Heart left ventricle (tissue), 16 donors: ENCODE measurements around the gene KIFAP3. TPM values are rescaled to one million over a fixed set of nuclear protein-coding genes. Genes with fewer than 3 reads are reported as not detected.
"Not testable (repeated sequence)": the region's sequence is repeated elsewhere in the genome, so short reads cannot be mapped to it uniquely, and the experiment has no call there.

ENCODE experiments used
- ATAC-seq, 4 donors: fragments of 200-7000 bp; cut with Tn5 transposase; one replicate each; pipeline ENCODE4 v1.9.1; 2020 to 2022; ENCODE audit warnings: moderate library complexity in 4 of 4, mild to moderate bottlenecking in 3 of 4, moderate number of reproducible peaks in 1 of 4
- DNase-seq, 5 donors: peaks; one replicate each; pipeline ENCODE4 v3.0.0-alpha.2; 2020
- H3K27ac ChIP-seq, 12 donors: fragments of 200-600 bp; sonication (generic) in 4 of 12; one replicate each; pipeline versions ENCODE4 v1.5.0 to v1.8.0; 2016 to 2022; ENCODE audit warnings: mild to moderate bottlenecking in 2 of 12
- H3K27me3 ChIP-seq, 9 donors: fragments of 200-600 bp; sonication (generic) in 2 of 9; one replicate each; pipeline versions ENCODE4 v1.5.1 to v1.8.0; 2016 to 2022; ENCODE audit warnings: mild to moderate bottlenecking in 3 of 9
- H3K36me3 ChIP-seq, 9 donors: fragments of 200-600 bp; sonication (generic) in 2 of 9; one replicate each; pipeline versions ENCODE4 v1.5.0 to v1.8.0; 2018 to 2022; ENCODE audit warnings: mild to moderate bottlenecking in 2 of 9
- H3K4me1 ChIP-seq, 12 donors: fragments of 200-600 bp; sonication (generic) in 4 of 12; one replicate each; pipeline versions ENCODE4 v1.5.0 to v1.8.0; 2016 to 2022; ENCODE audit warnings: mild to moderate bottlenecking in 3 of 12
- H3K4me3 ChIP-seq, 12 donors: fragments of 200-600 bp; sonication (generic) in 4 of 12; one replicate each; pipeline versions ENCODE4 v1.5.0 to v1.8.0; 2017 to 2022; ENCODE audit warnings: mild to moderate bottlenecking in 9 of 12, moderate library complexity in 4 of 12
- H3K9me3 ChIP-seq, 12 donors: fragments of 200-600 bp; sonication (generic) in 4 of 12; one replicate each; pipeline versions ENCODE4 v1.5.0 to v1.8.0; 2016 to 2022; ENCODE audit warnings: mild to moderate bottlenecking in 1 of 12
- POLR2A ChIP-seq, 2 donors: fragments of 450-650 bp; IDR thresholded peaks; one replicate each; pipeline ENCODE4 v1.6.1; 2017; ENCODE audit warnings: antibody characterized with exemption in 2 of 2, mild to moderate bottlenecking in 2 of 2, moderate library complexity in 2 of 2
- WGBS, 4 donors: extraction: QIAGEN DNeasy Blood & Tissue Kit in 2 of 4; methylation state at CpG; one replicate each; pipeline versions ENCODE4 v1.1.5 to v1.1.7; 2013 to 2018; 5-methylcytosine and 5-hydroxymethylcytosine counted together
- intact Hi-C, 10 donors: fragments of 100-400 bp; cut with DNase I; formaldehyde crosslinking; loops; one replicate each; pipeline versions ENCODE4 v1.11.1 to v1.14.2; 2022
- polyA plus RNA-seq, 2 donors: library from polyadenylated mRNA; stranded (reverse); fragments of 200-250 nt; gene quantifications; one replicate each; pipeline ENCODE4 v1.2.3, GENCODE V29; 2013
- total RNA-seq, 9 donors: library from RNA; depleted of rRNA in 2 of 9; stranded (reverse); fragments of >200 nt in 2 of 9; fragmentation: NEBNext Ultra II Directional in 3 of 9; extraction: Animal tissue kit (Norgen Biotek cat#: 25700) in 3 of 9; gene quantifications; one replicate each; pipeline versions ENCODE4 v1.1.0 to v1.2.4, GENCODE V29; 2016 to 2023
- TF ChIP-seq, protein P1 (sequence below), 12 donors: fragments of 200-600 bp; sonication (generic) in 4 of 12; IDR thresholded peaks; one replicate each; pipeline versions ENCODE4 v1.5.0 to v1.8.0; 2018 to 2022; ENCODE audit warnings: antibody characterized with exemption in 12 of 12, mild to moderate bottlenecking in 5 of 12
- donor health status: ischemic (EF 13 %, LVEDD 7.1; RV severe dilation, severe dysfunction).
- donor health status: healthy with polysubstance abuse.
- donor health status: DM: no; HTN: yes; CAD: no.
- donor health status: DM: no; HTN: no; CAD: no.
- donor health status: ischemic (EF 25% LVEDD 6.9; RV normal size, moderate dysfunction).
- donor health status: ischemic (EF 25% LVEDD 5.7; RV mildly dilated, moderate dysfunction).
- donor health status: healthy.
- donor health status: DM: yes; HTN: yes; CAD: no.
- donor health status: ischemic (EF 35%, LVEDD 5.7; RV mildly dilated, moderate dysfunction).
- donor health status: nonischemic (EF 11% LVEDD 7.7; RV severe dilation, severe dysfunction).
- donor health status: DM: yes; HTN: yes; CAD: no.
- donor health status: PGD.
- donor health status: ischemic (EF 29% LVEDD 5.4; RV normal size, mild dysfunction).
- donor health status: nonischemic (EF 23%, LVEDD 6.1; RV moderate dilation, normal function).

Gene KIFAP3
- total and polyA plus RNA-seq, 11 donors = 14.0 to 75.0 (median 53.5) TPM

GRCh38 chr1:170086399-170087032, 12.0 kb upstream of the KIFAP3 start:
- WGBS, 4 donors = 73 to 77% (median 77%) methylated on average over 2 of the region's 2 CpGs
- intact Hi-C loops = no loop called here
- ATAC-seq (no peak), DNase-seq (no peak)
- no peaks in the 10 kb centered on the region for H3K9me3 ChIP-seq
- H3K27ac ChIP-seq = no peak overlapping the region
- H3K36me3 ChIP-seq = no peaks in the 10 kb centered on the region
- no peaks in the 10 kb centered on the region for H3K4me1 ChIP-seq
- H3K4me3 ChIP-seq = no peak overlapping the region
- no peak for TF ChIP-seq POLR2A (IDR thresholded peaks at IDR 0.05)
- TF ChIP-seq, protein P1, sequence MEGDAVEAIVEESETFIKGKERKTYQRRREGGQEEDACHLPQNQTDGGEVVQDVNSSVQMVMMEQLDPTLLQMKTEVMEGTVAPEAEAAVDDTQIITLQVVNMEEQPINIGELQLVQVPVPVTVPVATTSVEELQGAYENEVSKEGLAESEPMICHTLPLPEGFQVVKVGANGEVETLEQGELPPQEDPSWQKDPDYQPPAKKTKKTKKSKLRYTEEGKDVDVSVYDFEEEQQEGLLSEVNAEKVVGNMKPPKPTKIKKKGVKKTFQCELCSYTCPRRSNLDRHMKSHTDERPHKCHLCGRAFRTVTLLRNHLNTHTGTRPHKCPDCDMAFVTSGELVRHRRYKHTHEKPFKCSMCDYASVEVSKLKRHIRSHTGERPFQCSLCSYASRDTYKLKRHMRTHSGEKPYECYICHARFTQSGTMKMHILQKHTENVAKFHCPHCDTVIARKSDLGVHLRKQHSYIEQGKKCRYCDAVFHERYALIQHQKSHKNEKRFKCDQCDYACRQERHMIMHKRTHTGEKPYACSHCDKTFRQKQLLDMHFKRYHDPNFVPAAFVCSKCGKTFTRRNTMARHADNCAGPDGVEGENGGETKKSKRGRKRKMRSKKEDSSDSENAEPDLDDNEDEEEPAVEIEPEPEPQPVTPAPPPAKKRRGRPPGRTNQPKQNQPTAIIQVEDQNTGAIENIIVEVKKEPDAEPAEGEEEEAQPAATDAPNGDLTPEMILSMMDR (IDR thresholded peaks at IDR 0.05) = no peak
- no peaks in the 10 kb centered on the region for H3K27me3 ChIP-seq

DNA sequence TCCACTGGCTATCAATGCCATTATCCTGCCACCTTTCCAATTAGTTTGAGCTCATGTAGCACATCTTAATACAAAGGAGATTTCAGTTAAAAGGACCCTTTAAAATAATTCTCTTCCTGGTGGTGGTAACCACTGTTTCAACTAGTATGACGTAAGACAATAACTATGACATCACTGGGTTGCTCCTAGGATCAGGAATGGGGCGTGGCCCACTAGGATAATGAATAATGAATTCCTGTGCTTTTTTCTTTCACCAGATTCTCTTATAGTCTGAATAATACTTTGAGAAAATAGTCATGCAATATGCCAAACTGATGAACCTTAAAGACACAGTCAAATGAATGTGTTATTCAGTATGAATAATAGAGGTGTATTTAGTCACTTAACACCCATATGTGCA, 10.6 kb upstream of the KIFAP3 start:
- DNase-seq (no peak), ATAC-seq (no peak)
- no peaks in the 10 kb centered on the region for H3K9me3 ChIP-seq
- no peaks in the 10 kb centered on the region for H3K4me1 ChIP-seq
- H3K27me3 ChIP-seq = no peaks in the 10 kb centered on the region
- intact Hi-C loops = no loop called here
- no peak overlapping the region for H3K27ac ChIP-seq
- 76 to 84% (median 77%) methylated on average over 2 of the region's 2 CpGs for WGBS, 4 donors
- no peaks in the 10 kb centered on the region for H3K36me3 ChIP-seq
- TF ChIP-seq, protein P1 (IDR thresholded peaks at IDR 0.05) = no peak
- no peak for TF ChIP-seq POLR2A (IDR thresholded peaks at IDR 0.05)
- H3K4me3 ChIP-seq = no peak overlapping the region

DNA sequence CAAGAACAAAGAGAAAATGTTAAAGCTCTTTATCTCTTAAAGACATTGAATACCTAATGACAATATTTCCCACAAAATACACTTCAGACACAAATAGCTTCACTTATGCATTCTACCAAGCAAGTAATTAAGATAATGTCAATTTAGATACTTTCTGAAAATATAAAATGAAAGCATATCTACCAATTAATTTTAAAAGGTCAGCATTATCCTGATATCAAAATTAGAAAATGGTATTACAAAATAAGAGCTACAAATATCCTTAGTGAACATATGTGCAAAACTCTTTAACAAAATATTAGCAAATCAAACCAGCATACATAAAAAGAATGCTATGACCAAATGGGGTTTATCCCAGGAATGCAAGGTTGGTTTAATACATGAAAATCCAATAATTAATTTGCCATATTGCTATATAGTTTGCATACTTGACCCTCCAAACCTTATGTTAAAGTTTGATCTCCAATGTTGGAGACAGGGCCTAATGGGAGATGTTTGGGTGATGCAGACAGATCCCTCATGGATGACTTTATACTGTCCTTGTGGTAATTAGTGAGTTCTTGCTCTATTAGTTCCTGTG, 4.2 kb upstream of the KIFAP3 start:
- no peak for ATAC-seq
- Histone ChIP-seq H3K4me1 (peaks cover 0 to 12% (median 6%) of the 10 kb centered on the region in 12 donors), H3K4me3 (no peak overlapping the region), H3K9me3 (peaks cover 0 to 26% (median 2%) of the 10 kb centered on the region in 12 donors), H3K27me3 (no peaks in the 10 kb centered on the region), H3K36me3 (no peaks in the 10 kb centered on the region), H3K27ac (no peak overlapping the region)
- no peak for DNase-seq
- intact Hi-C loops = loop anchor here in 4 of 10 donors (10.0 kb wide), 4 partner anchors 66 to 586 kb away; partner anchors contain the start of genes SCYL3 (in 2 of the 4), GORAB (in 1 of the 4), NTMT2 (in 1 of the 4) and PRRX1 (in 1 of the 4)
- no peak for TF ChIP-seq POLR2A (IDR thresholded peaks at IDR 0.05)
- TF ChIP-seq, protein P1 (IDR thresholded peaks at IDR 0.05) = no peak

GRCh38 chr1:170077926-170078325, 3.4 kb upstream of the KIFAP3 start:
- Histone ChIP-seq H3K4me3 (no peak overlapping the region), H3K4me1 (peaks cover 0 to 20% (median 13%) of the 10 kb centered on the region in 12 donors), H3K27ac (no peak overlapping the region), H3K9me3 (peaks cover 0 to 26% (median 2%) of the 10 kb centered on the region in 12 donors), H3K36me3 (no peaks in the 10 kb centered on the region), H3K27me3 (no peaks in the 10 kb centered on the region)
- 93 to 100% (median 95%) methylated on average over 1 of the region's 1 CpG for WGBS, 4 donors
- TF ChIP-seq, protein P1 (IDR thresholded peaks at IDR 0.05) = no peak
- no peak for TF ChIP-seq POLR2A (IDR thresholded peaks at IDR 0.05)
- ATAC-seq (no peak), DNase-seq (no peak)
- intact Hi-C loops = loop anchor here in 4 of 10 donors (10.0 kb wide), 4 partner anchors 67 to 587 kb away; partner anchors contain the start of genes SCYL3 (in 2 of the 4), GORAB (in 1 of the 4), NTMT2 (in 1 of the 4) and PRRX1 (in 1 of the 4)

- intact Hi-C loops = loop anchor here in 4 of 10 donors (10.0 kb wide), 4 partner anchors 68 to 588 kb away; partner anchors contain the start of genes SCYL3 (in 2 of the 4), GORAB (in 1 of the 4), NTMT2 (in 1 of the 4) and PRRX1 (in 1 of the 4)
Measured at GRCh38 chr1:170076952-170077351, 2.5 kb upstream of the KIFAP3 start.

More at GRCh38 chr1:170076952-170077351, 2.5 kb upstream of the KIFAP3 start:
- not testable (repeated sequence) for H3K27me3 ChIP-seq, H3K4me3 ChIP-seq, H3K27ac ChIP-seq, H3K36me3 ChIP-seq, DNase-seq, ATAC-seq
- Histone ChIP-seq H3K9me3 (peaks cover 0 to 28% (median 2%) of the 10 kb centered on the region in 12 donors), H3K4me1 (peaks cover 0 to 30% (median 17%) of the 10 kb centered on the region in 12 donors)
- 87 to 92% (median 89%) methylated on average over 5 of the region's 5 CpGs for WGBS, 4 donors
